ENCODE measurements around the gene LRRC4C. TPM values are rescaled to one million over a fixed set of nuclear protein-coding genes. Genes with fewer than 3 reads are reported as not detected.
"Not testable (repeated sequence)": the region's sequence is repeated elsewhere in the genome, so short reads cannot be mapped to it uniquely, and the experiment has no call there.

Gene LRRC4C
- total RNA-seq, 1 experiment from 2014 or later: 0.13 TPM

DNA sequence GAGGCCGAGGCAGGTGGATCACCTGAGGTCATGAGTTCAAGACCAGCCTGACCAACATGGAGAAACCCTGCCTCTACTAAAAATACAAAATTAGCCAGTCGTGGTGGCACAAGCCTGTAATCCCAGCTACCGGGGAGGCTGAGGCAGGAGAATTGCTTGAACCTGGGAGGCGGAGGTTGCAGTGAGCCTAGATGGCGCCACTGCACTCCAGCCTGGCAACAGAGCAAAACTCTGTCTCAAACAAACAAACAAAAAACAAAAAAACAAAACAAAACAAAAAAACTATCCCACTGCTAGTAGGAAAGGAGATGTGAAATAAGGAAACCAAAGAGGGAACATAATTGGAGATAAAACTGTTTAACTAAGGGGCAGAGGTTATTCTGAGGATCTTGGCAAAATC is 1291.6 kb downstream of the LRRC4C start:
- H3K9me3 ChIP-seq (ENCODE audit: control insufficient read depth, low read depth, low read length); H3K23ac ChIP-seq (ENCODE audit: insufficient read length, low read depth, low read length); H2BK12ac ChIP-seq (ENCODE audit: insufficient read length, low read depth, low read length); DNase-seq; H3K23me2 ChIP-seq (ENCODE audit: insufficient read length, low read depth, low read length, poor library complexity, severe bottlenecking); H3T11ph ChIP-seq (ENCODE audit: low read length); H2BK120ac ChIP-seq (ENCODE audit: low read depth, low read length, poor library complexity, severe bottlenecking); H4K20me1 ChIP-seq (ENCODE audit: control insufficient read depth, insufficient read depth, insufficient read length); H3K4ac ChIP-seq (ENCODE audit: low read depth, low read length); H2BK15ac ChIP-seq (ENCODE audit: low read depth, low read length); H3K27ac Mint-ChIP-seq; H3K27me3 ChIP-seq (ENCODE audit: insufficient read depth, low read length); H4K5ac ChIP-seq (ENCODE audit: insufficient read length, low read depth, low read length); H3K56ac ChIP-seq (ENCODE audit: insufficient read length, low read depth, low read length); H2BK5ac ChIP-seq (ENCODE audit: insufficient read length, low read length); H3K36me3 Mint-ChIP-seq (ENCODE audit: insufficient read depth in 1 of 3, low read depth in 3 of 3); H3K9ac ChIP-seq (ENCODE audit: extremely low read depth, insufficient read length, low read length); H4K91ac ChIP-seq (ENCODE audit: insufficient read length, low read depth, low read length); H3K18ac ChIP-seq (ENCODE audit: insufficient read length, low read depth, low read length); H3K4me3 Mint-ChIP-seq; H3K27me3 Mint-ChIP-seq (ENCODE audit: low read depth); H2AFZ ChIP-seq (ENCODE audit: low read length); H2AK5ac ChIP-seq (ENCODE audit: insufficient read length, low read length); H4K8ac ChIP-seq (replicated peaks; ENCODE audit: insufficient read length, low read depth, low read length); H3K79me1 ChIP-seq (ENCODE audit: insufficient read depth, low read depth, low read length, poor library complexity, severe bottlenecking); H3K27ac ChIP-seq (ENCODE audit: insufficient read length, low read depth, low read length); H3K4me1 ChIP-seq (ENCODE audit: insufficient read depth, low read length); H3K4me2 ChIP-seq (ENCODE audit: insufficient read depth, insufficient read length, low read length); H2BK20ac ChIP-seq (ENCODE audit: low read depth, low read length, poor library complexity, severe bottlenecking); H3K79me2 ChIP-seq (ENCODE audit: insufficient read depth, low read length); H3K9me3 Mint-ChIP-seq; H3K14ac ChIP-seq (ENCODE audit: insufficient read depth, low read length): not testable (repeated sequence)
- TF ChIP-seq, protein P1, sequence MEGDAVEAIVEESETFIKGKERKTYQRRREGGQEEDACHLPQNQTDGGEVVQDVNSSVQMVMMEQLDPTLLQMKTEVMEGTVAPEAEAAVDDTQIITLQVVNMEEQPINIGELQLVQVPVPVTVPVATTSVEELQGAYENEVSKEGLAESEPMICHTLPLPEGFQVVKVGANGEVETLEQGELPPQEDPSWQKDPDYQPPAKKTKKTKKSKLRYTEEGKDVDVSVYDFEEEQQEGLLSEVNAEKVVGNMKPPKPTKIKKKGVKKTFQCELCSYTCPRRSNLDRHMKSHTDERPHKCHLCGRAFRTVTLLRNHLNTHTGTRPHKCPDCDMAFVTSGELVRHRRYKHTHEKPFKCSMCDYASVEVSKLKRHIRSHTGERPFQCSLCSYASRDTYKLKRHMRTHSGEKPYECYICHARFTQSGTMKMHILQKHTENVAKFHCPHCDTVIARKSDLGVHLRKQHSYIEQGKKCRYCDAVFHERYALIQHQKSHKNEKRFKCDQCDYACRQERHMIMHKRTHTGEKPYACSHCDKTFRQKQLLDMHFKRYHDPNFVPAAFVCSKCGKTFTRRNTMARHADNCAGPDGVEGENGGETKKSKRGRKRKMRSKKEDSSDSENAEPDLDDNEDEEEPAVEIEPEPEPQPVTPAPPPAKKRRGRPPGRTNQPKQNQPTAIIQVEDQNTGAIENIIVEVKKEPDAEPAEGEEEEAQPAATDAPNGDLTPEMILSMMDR (conservative IDR thresholded peaks at IDR 0.05): peak; percentile 48
- peaks cover 13% of the 10 kb centered on the region in 2 experiments for H3K4me1 Mint-ChIP-seq
- WGBS (ENCODE audit: extremely low coverage, insufficient read length, low lambda C conversion rate): no CpG with 5 or more reads among the region's 5 CpGs

Measured in H9 (cell line).